B cell (primary cell): ENCODE measurements around the gene CAPN5.

Experiments
- EZH2 ChIP-seq: IDR thresholded peaks from 2 replicates; pipeline ENCODE4 v1.6.1; 2012; ENCODE audit warnings: borderline replicate concordance, low read depth, mild to moderate bottlenecking, moderate library complexity, low read length; ENCODE audit not compliant: insufficient read depth, poor library complexity, severe bottlenecking
- TF ChIP-seq, protein P1 (sequence below): fragments of 200-600 bp; IDR thresholded peaks from one replicate; pipeline ENCODE4 v1.8.0; 2022; ENCODE audit warnings: antibody characterized with exemption, mild to moderate bottlenecking

DNA sequence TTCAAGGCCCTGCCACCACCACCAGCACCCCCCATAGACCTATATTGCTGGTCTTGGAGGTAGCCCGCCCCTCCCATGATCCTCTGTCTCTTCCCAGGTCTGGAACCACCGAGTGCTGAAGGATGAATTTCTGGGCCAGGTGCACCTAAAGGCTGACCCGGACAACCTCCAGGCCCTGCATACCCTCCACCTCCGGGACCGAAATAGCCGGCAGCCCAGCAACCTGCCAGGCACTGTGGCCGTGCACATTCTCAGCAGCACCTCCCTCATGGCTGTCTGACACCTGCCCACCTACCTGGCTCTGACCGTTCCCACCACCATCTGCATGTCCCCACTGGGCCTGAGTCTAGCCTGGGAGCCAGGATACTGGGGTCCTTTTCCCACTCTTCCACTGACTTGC, 56.8 kb downstream of the CAPN5 start:
- TF ChIP-seq, protein P1, sequence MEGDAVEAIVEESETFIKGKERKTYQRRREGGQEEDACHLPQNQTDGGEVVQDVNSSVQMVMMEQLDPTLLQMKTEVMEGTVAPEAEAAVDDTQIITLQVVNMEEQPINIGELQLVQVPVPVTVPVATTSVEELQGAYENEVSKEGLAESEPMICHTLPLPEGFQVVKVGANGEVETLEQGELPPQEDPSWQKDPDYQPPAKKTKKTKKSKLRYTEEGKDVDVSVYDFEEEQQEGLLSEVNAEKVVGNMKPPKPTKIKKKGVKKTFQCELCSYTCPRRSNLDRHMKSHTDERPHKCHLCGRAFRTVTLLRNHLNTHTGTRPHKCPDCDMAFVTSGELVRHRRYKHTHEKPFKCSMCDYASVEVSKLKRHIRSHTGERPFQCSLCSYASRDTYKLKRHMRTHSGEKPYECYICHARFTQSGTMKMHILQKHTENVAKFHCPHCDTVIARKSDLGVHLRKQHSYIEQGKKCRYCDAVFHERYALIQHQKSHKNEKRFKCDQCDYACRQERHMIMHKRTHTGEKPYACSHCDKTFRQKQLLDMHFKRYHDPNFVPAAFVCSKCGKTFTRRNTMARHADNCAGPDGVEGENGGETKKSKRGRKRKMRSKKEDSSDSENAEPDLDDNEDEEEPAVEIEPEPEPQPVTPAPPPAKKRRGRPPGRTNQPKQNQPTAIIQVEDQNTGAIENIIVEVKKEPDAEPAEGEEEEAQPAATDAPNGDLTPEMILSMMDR = no peak
- TF ChIP-seq EZH2 = no peak
